ENCODE data around the gene RTF1. TPM values are rescaled to one million over a fixed set of nuclear protein-coding genes. Genes with fewer than 3 reads are reported as not detected.

RTF1 gene
- total RNA-seq, 1 donor from 2014 or later: 54.4 TPM

DNA sequence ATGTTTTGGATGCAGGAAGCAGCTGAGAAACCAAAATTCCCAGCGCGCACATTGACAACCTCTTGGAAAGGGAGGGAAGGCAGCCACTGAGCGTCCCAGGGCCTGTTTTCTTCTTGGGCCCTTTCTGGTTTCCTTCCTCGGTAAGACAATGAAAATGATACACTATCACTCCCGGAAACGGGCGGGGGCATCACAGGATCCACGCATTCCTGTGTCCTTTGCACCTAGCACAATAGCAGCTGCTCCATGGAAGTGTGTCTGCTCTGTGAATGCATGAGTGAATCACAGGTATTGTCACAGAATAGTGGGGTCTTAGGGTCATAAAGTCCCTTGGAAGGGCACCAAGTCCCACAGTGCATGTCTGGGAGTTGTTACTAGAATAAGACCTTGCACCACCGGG, 70.5 kb downstream of the RTF1 start:
- no peak overlapping the region for H3K4me3 Mint-ChIP-seq
- no peak for DNase-seq (ENCODE audit: extremely low spot score, unreplicated experiment)
- peaks cover under 1% of the 10 kb centered on the region for H3K4me1 Mint-ChIP-seq (ENCODE audit: unreplicated experiment)
- TF ChIP-seq, protein P1, sequence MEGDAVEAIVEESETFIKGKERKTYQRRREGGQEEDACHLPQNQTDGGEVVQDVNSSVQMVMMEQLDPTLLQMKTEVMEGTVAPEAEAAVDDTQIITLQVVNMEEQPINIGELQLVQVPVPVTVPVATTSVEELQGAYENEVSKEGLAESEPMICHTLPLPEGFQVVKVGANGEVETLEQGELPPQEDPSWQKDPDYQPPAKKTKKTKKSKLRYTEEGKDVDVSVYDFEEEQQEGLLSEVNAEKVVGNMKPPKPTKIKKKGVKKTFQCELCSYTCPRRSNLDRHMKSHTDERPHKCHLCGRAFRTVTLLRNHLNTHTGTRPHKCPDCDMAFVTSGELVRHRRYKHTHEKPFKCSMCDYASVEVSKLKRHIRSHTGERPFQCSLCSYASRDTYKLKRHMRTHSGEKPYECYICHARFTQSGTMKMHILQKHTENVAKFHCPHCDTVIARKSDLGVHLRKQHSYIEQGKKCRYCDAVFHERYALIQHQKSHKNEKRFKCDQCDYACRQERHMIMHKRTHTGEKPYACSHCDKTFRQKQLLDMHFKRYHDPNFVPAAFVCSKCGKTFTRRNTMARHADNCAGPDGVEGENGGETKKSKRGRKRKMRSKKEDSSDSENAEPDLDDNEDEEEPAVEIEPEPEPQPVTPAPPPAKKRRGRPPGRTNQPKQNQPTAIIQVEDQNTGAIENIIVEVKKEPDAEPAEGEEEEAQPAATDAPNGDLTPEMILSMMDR (conservative IDR thresholded peaks at IDR 0.05): no peak
- H3K9me3 Mint-ChIP-seq: no peaks in the 10 kb centered on the region
- H3K27ac Mint-ChIP-seq: no peak overlapping the region
- peaks cover 17% of the 10 kb centered on the region for H3K27me3 Mint-ChIP-seq
- H3K36me3 Mint-ChIP-seq: peaks cover 6% of the 10 kb centered on the region

GRCh38 chr15:41487802-41488201, 70.9 kb downstream of the RTF1 start:
- peaks cover 21% of the 10 kb centered on the region for H3K27me3 Mint-ChIP-seq
- no peak overlapping the region for H3K4me3 Mint-ChIP-seq
- peaks cover 5% of the 10 kb centered on the region for H3K4me1 Mint-ChIP-seq (ENCODE audit: unreplicated experiment)
- DNase-seq (ENCODE audit: extremely low spot score, unreplicated experiment): no peak
- peaks cover 6% of the 10 kb centered on the region for H3K36me3 Mint-ChIP-seq
- TF ChIP-seq, protein P1 (conservative IDR thresholded peaks at IDR 0.05): no peak
- H3K9me3 Mint-ChIP-seq: no peaks in the 10 kb centered on the region
- no peak overlapping the region for H3K27ac Mint-ChIP-seq

- Mint-ChIP-seq H3K27ac (no peak overlapping the region), H3K27me3 (peaks cover 26% of the 10 kb centered on the region), H3K36me3 (no peaks in the 10 kb centered on the region), H3K9me3 (no peaks in the 10 kb centered on the region), H3K4me1 (ENCODE audit: unreplicated experiment) (peaks cover 7% of the 10 kb centered on the region), H3K4me3 (no peak overlapping the region)
- DNase-seq (ENCODE audit: extremely low spot score, unreplicated experiment): no peak
- TF ChIP-seq, protein P1 (conservative IDR thresholded peaks at IDR 0.05): no peak
Measured at GRCh38 chr15:41489641-41490040, 72.7 kb downstream of the RTF1 start.

GRCh38 chr15:41490355-41490754, 73.5 kb downstream of the RTF1 start:
- H3K36me3 Mint-ChIP-seq: no peaks in the 10 kb centered on the region
- no peaks in the 10 kb centered on the region for H3K9me3 Mint-ChIP-seq

DNA sequence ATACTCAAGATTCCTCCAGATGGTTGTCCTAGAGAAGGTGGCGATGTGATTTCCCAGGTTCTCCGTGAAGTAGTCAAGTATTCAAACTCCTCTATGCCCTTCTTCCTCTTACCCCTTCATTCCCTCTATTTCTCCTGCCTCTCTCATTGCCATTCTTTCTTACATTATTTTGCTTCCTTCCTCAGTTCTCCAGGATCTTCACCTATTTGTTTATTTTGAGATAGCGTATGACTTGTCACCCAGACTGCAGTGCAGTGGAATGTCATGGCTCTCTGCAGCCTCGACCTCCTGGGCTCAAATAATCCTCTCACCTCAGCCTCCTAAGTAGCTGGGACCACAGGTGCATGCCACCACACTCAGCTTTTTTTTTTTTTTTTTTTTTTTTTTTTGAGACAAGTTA, 75.0 kb downstream of the RTF1 start:
- peaks cover 40% of the 10 kb centered on the region for H3K27me3 Mint-ChIP-seq
- peaks cover 7% of the 10 kb centered on the region for H3K4me1 Mint-ChIP-seq (ENCODE audit: unreplicated experiment)
- no peaks in the 10 kb centered on the region for H3K9me3 Mint-ChIP-seq
- DNase-seq (ENCODE audit: extremely low spot score, unreplicated experiment): no peak
- TF ChIP-seq, protein P1 (conservative IDR thresholded peaks at IDR 0.05): no peak
- H3K4me3 Mint-ChIP-seq: no peak overlapping the region
- H3K36me3 Mint-ChIP-seq: no peaks in the 10 kb centered on the region
- no peak overlapping the region for H3K27ac Mint-ChIP-seq

More at GRCh38 chr15:41490355-41490754, 73.5 kb downstream of the RTF1 start:
- peaks cover 31% of the 10 kb centered on the region for H3K27me3 Mint-ChIP-seq
- no peak overlapping the region for H3K4me3 Mint-ChIP-seq
- H3K27ac Mint-ChIP-seq: no peak overlapping the region
- TF ChIP-seq, protein P1 (conservative IDR thresholded peaks at IDR 0.05): no peak
- DNase-seq (ENCODE audit: extremely low spot score, unreplicated experiment): no peak
- H3K4me1 Mint-ChIP-seq (ENCODE audit: unreplicated experiment): peaks cover 7% of the 10 kb centered on the region

Measured in type B pancreatic cell (in vitro differentiated cells).